ENCODE data around the gene PRR23B. TPM values are rescaled to one million over a fixed set of nuclear protein-coding genes. Genes with fewer than 3 reads are reported as not detected.

PRR23B gene
- total and polyA plus RNA-seq, 2 experiments from 2014 or later = not detected

DNA sequence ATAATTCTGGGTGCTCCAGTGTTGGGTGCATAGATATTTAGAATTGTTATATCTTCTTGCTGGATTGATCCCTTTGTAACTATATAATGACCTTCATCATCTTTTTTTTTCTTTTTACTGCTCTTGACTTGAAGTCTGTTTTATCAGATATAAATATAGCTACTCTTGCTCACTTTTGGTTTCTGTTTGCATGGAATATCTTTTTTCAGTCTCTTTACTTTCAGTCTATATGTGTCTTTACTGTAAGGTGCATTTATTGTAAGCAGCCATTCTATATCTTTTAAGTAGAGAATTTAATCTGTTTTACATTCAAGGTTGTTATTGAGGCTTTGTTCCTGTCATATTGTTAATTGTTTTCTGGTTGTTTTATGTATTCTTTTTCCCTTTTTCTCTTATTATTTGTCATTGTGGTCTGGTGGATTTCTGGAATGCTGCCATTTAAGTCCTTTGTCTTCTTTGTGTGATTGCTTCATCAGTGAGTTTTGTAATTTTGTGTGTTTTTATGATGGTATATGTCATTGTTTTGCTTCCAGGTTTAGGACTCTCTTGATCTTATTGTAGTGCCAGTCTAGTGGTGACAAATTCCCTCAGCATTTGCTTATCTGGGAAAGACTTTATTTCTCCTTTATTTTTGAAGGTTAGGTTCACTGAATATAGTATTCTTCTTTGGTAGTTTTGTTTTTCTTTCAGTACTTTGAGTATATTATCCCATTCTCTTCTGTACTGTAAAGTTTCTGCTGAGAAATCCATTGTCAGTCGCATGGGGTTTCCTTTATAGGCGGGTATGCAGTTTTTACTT lies 32.3 kb upstream of the PRR23B start (continued):
- TF ChIP-seq, protein P1, sequence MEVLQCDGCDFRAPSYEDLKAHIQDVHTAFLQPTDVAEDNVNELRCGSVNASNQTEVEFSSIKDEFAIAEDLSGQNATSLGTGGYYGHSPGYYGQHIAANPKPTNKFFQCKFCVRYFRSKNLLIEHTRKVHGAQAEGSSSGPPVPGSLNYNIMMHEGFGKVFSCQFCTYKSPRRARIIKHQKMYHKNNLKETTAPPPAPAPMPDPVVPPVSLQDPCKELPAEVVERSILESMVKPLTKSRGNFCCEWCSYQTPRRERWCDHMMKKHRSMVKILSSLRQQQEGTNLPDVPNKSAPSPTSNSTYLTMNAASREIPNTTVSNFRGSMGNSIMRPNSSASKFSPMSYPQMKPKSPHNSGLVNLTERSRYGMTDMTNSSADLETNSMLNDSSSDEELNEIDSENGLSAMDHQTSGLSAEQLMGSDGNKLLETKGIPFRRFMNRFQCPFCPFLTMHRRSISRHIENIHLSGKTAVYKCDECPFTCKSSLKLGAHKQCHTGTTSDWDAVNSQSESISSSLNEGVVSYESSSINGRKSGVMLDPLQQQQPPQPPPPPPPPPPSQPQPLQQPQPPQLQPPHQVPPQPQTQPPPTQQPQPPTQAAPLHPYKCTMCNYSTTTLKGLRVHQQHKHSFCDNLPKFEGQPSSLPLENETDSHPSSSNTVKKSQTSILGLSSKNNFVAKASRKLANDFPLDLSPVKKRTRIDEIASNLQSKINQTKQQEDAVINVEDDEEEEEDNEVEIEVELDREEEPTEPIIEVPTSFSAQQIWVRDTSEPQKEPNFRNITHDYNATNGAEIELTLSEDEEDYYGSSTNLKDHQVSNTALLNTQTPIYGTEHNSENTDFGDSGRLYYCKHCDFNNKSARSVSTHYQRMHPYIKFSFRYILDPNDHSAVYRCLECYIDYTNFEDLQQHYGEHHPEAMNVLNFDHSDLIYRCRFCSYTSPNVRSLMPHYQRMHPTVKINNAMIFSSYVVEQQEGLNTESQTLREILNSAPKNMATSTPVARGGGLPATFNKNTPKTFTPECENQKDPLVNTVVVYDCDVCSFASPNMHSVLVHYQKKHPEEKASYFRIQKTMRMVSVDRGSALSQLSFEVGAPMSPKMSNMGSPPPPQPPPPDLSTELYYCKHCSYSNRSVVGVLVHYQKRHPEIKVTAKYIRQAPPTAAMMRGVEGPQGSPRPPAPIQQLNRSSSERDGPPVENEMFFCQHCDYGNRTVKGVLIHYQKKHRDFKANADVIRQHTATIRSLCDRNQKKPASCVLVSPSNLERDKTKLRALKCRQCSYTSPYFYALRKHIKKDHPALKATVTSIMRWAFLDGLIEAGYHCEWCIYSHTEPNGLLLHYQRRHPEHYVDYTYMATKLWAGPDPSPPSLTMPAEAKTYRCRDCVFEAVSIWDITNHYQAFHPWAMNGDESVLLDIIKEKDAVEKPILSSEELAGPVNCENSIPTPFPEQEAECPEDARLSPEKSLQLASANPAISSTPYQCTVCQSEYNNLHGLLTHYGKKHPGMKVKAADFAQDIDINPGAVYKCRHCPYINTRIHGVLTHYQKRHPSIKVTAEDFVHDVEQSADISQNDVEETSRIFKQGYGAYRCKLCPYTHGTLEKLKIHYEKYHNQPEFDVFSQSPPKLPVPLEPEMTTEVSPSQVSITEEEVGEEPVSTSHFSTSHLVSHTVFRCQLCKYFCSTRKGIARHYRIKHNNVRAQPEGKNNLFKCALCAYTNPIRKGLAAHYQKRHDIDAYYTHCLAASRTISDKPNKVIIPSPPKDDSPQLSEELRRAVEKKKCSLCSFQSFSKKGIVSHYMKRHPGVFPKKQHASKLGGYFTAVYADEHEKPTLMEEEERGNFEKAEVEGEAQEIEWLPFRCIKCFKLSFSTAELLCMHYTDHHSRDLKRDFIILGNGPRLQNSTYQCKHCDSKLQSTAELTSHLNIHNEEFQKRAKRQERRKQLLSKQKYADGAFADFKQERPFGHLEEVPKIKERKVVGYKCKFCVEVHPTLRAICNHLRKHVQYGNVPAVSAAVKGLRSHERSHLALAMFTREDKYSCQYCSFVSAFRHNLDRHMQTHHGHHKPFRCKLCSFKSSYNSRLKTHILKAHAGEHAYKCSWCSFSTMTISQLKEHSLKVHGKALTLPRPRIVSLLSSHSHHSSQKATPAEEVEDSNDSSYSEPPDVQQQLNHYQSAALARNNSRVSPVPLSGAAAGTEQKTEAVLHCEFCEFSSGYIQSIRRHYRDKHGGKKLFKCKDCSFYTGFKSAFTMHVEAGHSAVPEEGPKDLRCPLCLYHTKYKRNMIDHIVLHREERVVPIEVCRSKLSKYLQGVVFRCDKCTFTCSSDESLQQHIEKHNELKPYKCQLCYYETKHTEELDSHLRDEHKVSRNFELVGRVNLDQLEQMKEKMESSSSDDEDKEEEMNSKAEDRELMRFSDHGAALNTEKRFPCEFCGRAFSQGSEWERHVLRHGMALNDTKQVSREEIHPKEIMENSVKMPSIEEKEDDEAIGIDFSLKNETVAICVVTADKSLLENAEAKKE (CRISPR knock-in tag; IDR thresholded peaks at IDR 0.05) = no peak
- no peak for TF ChIP-seq REST (IDR thresholded peaks at IDR 0.05; ENCODE audit: unreplicated experiment)
- no peak for TF ChIP-seq CREB1 (CRISPR knock-in tag; IDR thresholded peaks at IDR 0.05; ENCODE audit: low read depth)
- TF ChIP-seq ZNF331 (CRISPR knock-in tag; IDR thresholded peaks at IDR 0.05; ENCODE audit: low read depth) = no peak
- no peak for TF ChIP-seq EZH2 (IDR thresholded peaks at IDR 0.05; ENCODE audit: low read depth, unreplicated experiment)
- TF ChIP-seq POLR2AphosphoS5 (IDR thresholded peaks at IDR 0.05; ENCODE audit: low read depth) = no peak
- TF ChIP-seq EZH2phosphoT487 (IDR thresholded peaks at IDR 0.05; ENCODE audit: unreplicated experiment) = no peak
- TF ChIP-seq JUNB (IDR thresholded peaks at IDR 0.05; ENCODE audit: unreplicated experiment) = no peak
